ENCODE results near the gene PRKCQ.

DNA sequence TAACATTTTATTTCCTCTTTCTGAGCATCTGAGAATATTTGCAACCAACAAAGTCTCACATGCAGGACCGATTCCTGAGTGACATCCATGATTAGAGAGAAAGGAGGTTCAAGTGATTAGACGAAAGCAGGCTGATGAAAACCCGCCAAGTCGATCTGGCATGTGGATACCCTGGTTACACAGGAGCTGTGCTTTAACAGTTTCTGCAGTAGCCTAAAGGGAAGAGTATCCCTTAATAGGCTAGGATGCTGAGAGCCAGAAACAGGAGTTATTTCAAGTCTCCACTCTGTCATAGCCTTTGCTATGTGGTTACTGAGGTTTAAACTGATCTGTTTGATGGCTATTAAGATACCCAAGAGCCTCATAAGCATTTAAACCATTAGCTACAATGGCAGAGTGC, 82.5 kb downstream of the PRKCQ start:
- no peak for TF ChIP-seq CTCF (IDR thresholded peaks at IDR 0.05; ENCODE audit: low read length)
- TF ChIP-seq EZH2phosphoT487 (IDR thresholded peaks at IDR 0.05; ENCODE audit: low read length): no peak

Data from MM.1S (cell line).